Stromal cell of bone marrow (primary cell): ENCODE results near the gene C2orf78.
"Not testable (repeated sequence)": the region's sequence is repeated elsewhere in the genome, so short reads cannot be mapped to it uniquely, and the experiment has no call there.

Experiments used
- DNase-seq: peaks from one replicate; pipeline ENCODE4 v3.0.0-alpha.2; 2012; ENCODE audit warnings: low read depth

C2orf78 gene

GRCh38 chr2:73779467-73780236 is 4.3 kb upstream of the C2orf78 start, which contains the start of gene DUSP11:
DUSP11 (minus strand) TSS chr2:73780103; CDS start chr2:73779974, 129 bp downstream.
- DNase-seq = peak; percentile 92

- DNase-seq = no peak
These were observed 3.8 kb upstream of the C2orf78 start for GRCh38 chr2:73780237-73780582.

GRCh38 chr2:73783402-73783801 is 581 bp upstream of the C2orf78 start:
- DNase-seq = not testable (repeated sequence)

GRCh38 chr2:73811878-73812277 is 27.9 kb downstream of the C2orf78 start:
- DNase-seq = no peak

- DNase-seq = no peak
These were observed 28.7 kb downstream of the C2orf78 start for GRCh38 chr2:73812635-73813034.

GRCh38 chr2:73818296-73818695 is 34.3 kb downstream of the C2orf78 start:
- DNase-seq = no peak

GRCh38 chr2:73821227-73821626 is 37.2 kb downstream of the C2orf78 start:
- no peak for DNase-seq

- DNase-seq = no peak
These were observed 37.7 kb downstream of the C2orf78 start for GRCh38 chr2:73821669-73822068.

GRCh38 chr2:73822276-73822675 is 38.3 kb downstream of the C2orf78 start:
- no peak for DNase-seq

- no peak for DNase-seq
These were observed 39.0 kb downstream of the C2orf78 start for GRCh38 chr2:73822991-73823390.

- DNase-seq = no peak
These were observed 39.4 kb downstream of the C2orf78 start for GRCh38 chr2:73823416-73823815.

- DNase-seq = peak; percentile 68
These were observed 40.0 kb downstream of the C2orf78 start for GRCh38 chr2:73823916-73824523.

- no peak for DNase-seq
These were observed 41.4 kb downstream of the C2orf78 start for GRCh38 chr2:73825408-73825807.

- peak; percentile 14 for DNase-seq
These were observed 43.0 kb downstream of the C2orf78 start for GRCh38 chr2:73827018-73827417.

GRCh38 chr2:73827660-73828388 is 43.8 kb downstream of the C2orf78 start:
- no peak for DNase-seq

GRCh38 chr2:73828389-73828817 is 44.4 kb downstream of the C2orf78 start:
- no peak for DNase-seq

- DNase-seq = peak; percentile 96
These were observed 45.0 kb downstream of the C2orf78 start, which contains the start of gene STAMBP for GRCh38 chr2:73828818-73829570. STAMBP (plus strand) TSS chr2:73828961; CDS start chr2:73830857, 1,896 bp downstream.

GRCh38 chr2:73830871-73831401 is 47.0 kb downstream of the C2orf78 start:
- peak; percentile 66 for DNase-seq

GRCh38 chr2:73832930-73833329 is 48.9 kb downstream of the C2orf78 start:
- DNase-seq = no peak

- no peak for DNase-seq
These were observed 52.4 kb downstream of the C2orf78 start for GRCh38 chr2:73836141-73836943.
